ENCODE measurements around the gene SMAD7. TPM values are rescaled to one million over a fixed set of nuclear protein-coding genes. Genes with fewer than 3 reads are reported as not detected.

Gene SMAD7
- total RNA-seq, 4 donors from 2014 or later = 40.1 to 69.3 (median 59.2) TPM

- intact Hi-C loops (cut with DNase I) = no loop called here
- H3K36me3 ChIP-seq = no peaks in the 10 kb centered on the region
- H3K4me3 ChIP-seq (replicated peaks in 1 of 3) = no peak overlapping the region
- no peak for TF ChIP-seq POLR2A (IDR thresholded peaks at IDR 0.05)
- TF ChIP-seq CTCF (IDR thresholded peaks at IDR 0.05) = no peak
- H3K27me3 ChIP-seq = no peaks in the 10 kb centered on the region
- 83 to 85% methylated on average over 10 of the region's 10 CpGs for WGBS, 2 donors
- H3K9me3 ChIP-seq = no peaks in the 10 kb centered on the region
- no peak for DNase-seq
- H3K4me1 ChIP-seq = peaks cover 0 to 6% of the 10 kb centered on the region in 2 donors
- H3K27ac ChIP-seq = no peak overlapping the region
Observed at GRCh38 chr18:48963586-48964470, 13.1 kb upstream of the SMAD7 start.

- Histone ChIP-seq H3K36me3 (no peaks in the 10 kb centered on the region), H3K27me3 (no peaks in the 10 kb centered on the region), H3K9me3 (no peaks in the 10 kb centered on the region), H3K27ac (no peak overlapping the region), H3K4me3 (replicated peaks in 1 of 3) (no peak overlapping the region), H3K4me1 (peaks cover 0 to 10% of the 10 kb centered on the region in 2 donors)
- intact Hi-C loops (cut with DNase I) = no loop called here
- DNase-seq = no peak
- WGBS, 2 donors = 69% methylated on average over 3 of the region's 3 CpGs
- TF ChIP-seq CTCF (IDR thresholded peaks at IDR 0.05) (no peak), POLR2A (IDR thresholded peaks at IDR 0.05) (no peak)
Observed at GRCh38 chr18:48962994-48963561, 12.3 kb upstream of the SMAD7 start.

GRCh38 chr18:48962252-48962993 lies 11.7 kb upstream of the SMAD7 start:
- TF ChIP-seq CTCF (IDR thresholded peaks at IDR 0.05) (no peak), POLR2A (IDR thresholded peaks at IDR 0.05) (no peak)
- intact Hi-C loops (cut with DNase I) = no loop called here
- H3K4me1 ChIP-seq = peaks cover 0 to 10% of the 10 kb centered on the region in 2 donors
- no peak for DNase-seq
- no peak overlapping the region for H3K27ac ChIP-seq
- 72 to 83% methylated on average over 13 of the region's 13 CpGs for WGBS, 2 donors
- H3K36me3 ChIP-seq = no peaks in the 10 kb centered on the region
- no peaks in the 10 kb centered on the region for H3K9me3 ChIP-seq
- H3K4me3 ChIP-seq (replicated peaks in 1 of 3) = no peak overlapping the region
- H3K27me3 ChIP-seq = no peaks in the 10 kb centered on the region

- no peak for DNase-seq
- WGBS, 2 donors = 83 to 91% methylated on average over 12 of the region's 12 CpGs
- intact Hi-C loops (cut with DNase I) = no loop called here
- peaks cover 1 to 19% of the 10 kb centered on the region in 2 donors for H3K4me1 ChIP-seq
- no peaks in the 10 kb centered on the region for H3K36me3 ChIP-seq
- H3K4me3 ChIP-seq (replicated peaks in 1 of 3) = no peak overlapping the region
- no peak for TF ChIP-seq POLR2A (IDR thresholded peaks at IDR 0.05)
- TF ChIP-seq CTCF (IDR thresholded peaks at IDR 0.05) = no peak
- no peaks in the 10 kb centered on the region for H3K27me3 ChIP-seq
- H3K27ac ChIP-seq = no peak overlapping the region
- H3K9me3 ChIP-seq = no peaks in the 10 kb centered on the region
Observed at GRCh38 chr18:48961547-48961946, 10.8 kb upstream of the SMAD7 start.

All from thyroid gland (tissue), 4 donors.